ENCODE measurements around the gene ZNF625.

DNA sequence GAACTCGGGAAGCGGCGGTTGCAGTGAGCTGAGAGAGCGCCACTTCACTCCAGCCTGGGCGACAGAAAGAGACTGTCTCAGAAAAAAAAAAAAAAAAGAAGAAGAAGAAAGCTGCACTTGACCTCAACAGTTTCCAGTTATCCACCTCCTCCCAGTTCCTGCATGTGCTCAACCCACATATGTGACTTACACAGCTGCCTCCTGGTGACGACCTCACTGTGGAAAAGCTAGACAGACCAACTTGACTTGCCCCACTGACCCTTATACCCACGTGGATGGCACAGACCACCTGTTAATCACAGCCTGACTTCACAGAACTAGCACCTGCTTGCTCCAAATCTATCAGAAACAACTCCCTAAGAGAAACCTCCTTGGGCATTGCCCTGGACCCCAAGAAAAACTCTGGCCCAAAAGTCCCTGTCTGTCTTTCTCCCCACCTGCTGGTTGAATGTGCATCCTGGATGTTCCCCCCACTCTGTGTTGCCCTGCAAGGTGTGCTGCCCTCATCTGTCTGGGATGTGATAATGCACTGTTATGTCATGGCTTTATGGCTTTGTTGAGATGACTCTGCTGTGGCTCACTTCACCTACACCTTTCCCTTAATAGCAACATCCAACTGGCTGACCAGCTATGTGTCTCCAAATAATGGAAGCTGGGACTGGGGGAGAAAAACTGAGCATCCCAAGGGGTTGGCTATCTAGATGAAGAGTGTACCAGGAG lies 19.2 kb downstream of the ZNF625 start:
- TF ChIP-seq, protein P1, sequence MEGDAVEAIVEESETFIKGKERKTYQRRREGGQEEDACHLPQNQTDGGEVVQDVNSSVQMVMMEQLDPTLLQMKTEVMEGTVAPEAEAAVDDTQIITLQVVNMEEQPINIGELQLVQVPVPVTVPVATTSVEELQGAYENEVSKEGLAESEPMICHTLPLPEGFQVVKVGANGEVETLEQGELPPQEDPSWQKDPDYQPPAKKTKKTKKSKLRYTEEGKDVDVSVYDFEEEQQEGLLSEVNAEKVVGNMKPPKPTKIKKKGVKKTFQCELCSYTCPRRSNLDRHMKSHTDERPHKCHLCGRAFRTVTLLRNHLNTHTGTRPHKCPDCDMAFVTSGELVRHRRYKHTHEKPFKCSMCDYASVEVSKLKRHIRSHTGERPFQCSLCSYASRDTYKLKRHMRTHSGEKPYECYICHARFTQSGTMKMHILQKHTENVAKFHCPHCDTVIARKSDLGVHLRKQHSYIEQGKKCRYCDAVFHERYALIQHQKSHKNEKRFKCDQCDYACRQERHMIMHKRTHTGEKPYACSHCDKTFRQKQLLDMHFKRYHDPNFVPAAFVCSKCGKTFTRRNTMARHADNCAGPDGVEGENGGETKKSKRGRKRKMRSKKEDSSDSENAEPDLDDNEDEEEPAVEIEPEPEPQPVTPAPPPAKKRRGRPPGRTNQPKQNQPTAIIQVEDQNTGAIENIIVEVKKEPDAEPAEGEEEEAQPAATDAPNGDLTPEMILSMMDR (IDR thresholded peaks at IDR 0.05) = no peak
- TF ChIP-seq POLR2A (IDR thresholded peaks at IDR 0.05) = no peak
- no peak for TF ChIP-seq EP300 (IDR thresholded peaks at IDR 0.05)
